WERI-Rb-1 (cell line): Measurements from ENCODE around the gene MAN1A1.

Experiments
- DNase-seq: peaks from one replicate; pipeline ENCODE4 v3.0.0-alpha.2; 2020
- H3K27ac ChIP-seq: fragments of 250-450 bp; sonication (Bioruptor Pico); 2 replicates; pipeline ENCODE4 v1.5.1; 2020; ENCODE audit warnings: mild to moderate bottlenecking, moderate library complexity
- H3K27me3 ChIP-seq: fragments of 250-450 bp; sonication (Bioruptor Pico); 2 replicates; pipeline ENCODE4 v1.5.1; 2021; ENCODE audit warnings: mild to moderate bottlenecking, low read depth, moderate library complexity; ENCODE audit not compliant: insufficient read depth, severe bottlenecking
- H3K36me3 ChIP-seq: fragments of 250-450 bp; sonication (Bioruptor Pico); 2 replicates; pipeline ENCODE4 v1.5.1; 2020; ENCODE audit warnings: mild to moderate bottlenecking, moderate library complexity
- H3K4me3 ChIP-seq: 2 replicates; pipeline ENCODE4 v1.5.1; 2011; ENCODE audit warnings: low read depth, mild to moderate bottlenecking, control low read depth, low read length
- H3K9me3 ChIP-seq: fragments of 250-450 bp; sonication (Bioruptor Pico); 2 replicates; pipeline ENCODE4 v1.5.1; 2021; ENCODE audit warnings: mild to moderate bottlenecking, moderate library complexity; ENCODE audit not compliant: severe bottlenecking
- TF ChIP-seq, protein P1 (sequence below): IDR thresholded peaks from 2 replicates; pipeline ENCODE4 v1.5.1; 2011; ENCODE audit warnings: low read depth, mild to moderate bottlenecking, control low read depth, inconsistent platforms, low read length

MAN1A1 gene

DNA sequence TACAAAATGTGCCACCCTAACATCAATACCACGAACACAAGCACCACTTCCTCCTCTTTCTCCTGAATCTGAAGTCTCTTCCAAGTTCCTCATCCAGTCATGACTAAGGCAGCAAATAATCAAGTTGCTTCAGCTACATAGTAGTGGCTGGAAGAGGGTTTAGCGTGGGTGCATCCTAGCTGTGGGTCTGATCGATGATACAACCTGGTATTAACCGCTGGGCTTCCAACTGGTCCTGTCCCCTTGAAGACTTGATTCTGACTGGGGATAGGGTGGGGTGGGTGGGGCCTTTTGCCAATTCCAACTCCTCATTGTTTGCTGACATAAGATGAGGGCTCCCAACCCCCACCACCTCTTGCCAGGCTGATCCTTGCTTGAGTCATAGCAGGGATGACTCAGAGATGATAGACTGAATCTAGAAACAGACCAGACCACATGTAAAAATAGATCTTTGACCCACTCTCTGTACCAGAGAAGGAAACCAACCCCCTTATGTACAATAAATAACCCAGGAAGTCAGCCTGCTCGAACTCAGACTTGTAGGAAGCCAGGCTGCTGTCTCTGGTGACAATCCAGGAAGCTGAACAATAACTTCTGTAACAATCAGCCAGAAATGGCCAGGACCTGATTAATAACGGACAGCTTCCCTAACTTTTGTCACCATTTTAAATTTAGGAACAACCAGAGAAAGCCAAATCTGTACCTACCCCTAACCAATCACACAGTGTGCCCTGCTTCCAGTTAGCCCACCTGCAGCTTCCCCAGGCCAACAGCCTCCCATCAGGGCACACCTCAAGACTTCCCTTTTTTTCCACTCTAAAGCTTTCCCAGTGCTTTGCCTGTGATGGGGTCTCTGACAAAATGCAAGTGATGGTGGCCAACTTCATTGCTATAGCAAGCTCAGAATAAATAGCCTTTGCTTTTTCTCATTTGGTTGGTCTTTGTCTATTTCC, 202.2 kb downstream of the MAN1A1 start:
- no peak for DNase-seq
- Histone ChIP-seq H3K4me3 (no peak overlapping the region), H3K27ac (no peak overlapping the region), H3K27me3 (peaks cover 3% of the 10 kb centered on the region), H3K36me3 (no peaks in the 10 kb centered on the region), H3K9me3 (no peaks in the 10 kb centered on the region)
- TF ChIP-seq, protein P1, sequence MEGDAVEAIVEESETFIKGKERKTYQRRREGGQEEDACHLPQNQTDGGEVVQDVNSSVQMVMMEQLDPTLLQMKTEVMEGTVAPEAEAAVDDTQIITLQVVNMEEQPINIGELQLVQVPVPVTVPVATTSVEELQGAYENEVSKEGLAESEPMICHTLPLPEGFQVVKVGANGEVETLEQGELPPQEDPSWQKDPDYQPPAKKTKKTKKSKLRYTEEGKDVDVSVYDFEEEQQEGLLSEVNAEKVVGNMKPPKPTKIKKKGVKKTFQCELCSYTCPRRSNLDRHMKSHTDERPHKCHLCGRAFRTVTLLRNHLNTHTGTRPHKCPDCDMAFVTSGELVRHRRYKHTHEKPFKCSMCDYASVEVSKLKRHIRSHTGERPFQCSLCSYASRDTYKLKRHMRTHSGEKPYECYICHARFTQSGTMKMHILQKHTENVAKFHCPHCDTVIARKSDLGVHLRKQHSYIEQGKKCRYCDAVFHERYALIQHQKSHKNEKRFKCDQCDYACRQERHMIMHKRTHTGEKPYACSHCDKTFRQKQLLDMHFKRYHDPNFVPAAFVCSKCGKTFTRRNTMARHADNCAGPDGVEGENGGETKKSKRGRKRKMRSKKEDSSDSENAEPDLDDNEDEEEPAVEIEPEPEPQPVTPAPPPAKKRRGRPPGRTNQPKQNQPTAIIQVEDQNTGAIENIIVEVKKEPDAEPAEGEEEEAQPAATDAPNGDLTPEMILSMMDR = no peak

DNA sequence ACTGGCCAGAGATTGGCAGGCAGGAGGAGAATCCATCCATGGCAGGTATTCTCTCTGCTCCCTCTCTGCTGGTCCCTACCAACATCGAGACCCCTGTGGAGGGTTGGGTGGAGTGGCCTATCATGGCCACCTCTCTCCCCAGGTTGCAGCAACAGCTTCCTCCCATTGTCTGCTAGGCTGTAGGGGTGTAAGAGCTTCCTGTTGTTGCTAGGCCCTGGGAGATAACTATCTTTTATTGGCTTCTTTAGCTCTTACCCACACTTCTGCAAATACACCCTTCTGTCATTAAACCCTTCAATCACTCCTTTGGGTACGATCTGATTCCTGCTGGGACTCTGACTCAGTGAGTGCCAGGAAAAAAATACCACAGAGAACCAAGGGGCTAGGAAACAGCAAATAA, 204.4 kb downstream of the MAN1A1 start:
- H3K36me3 ChIP-seq = no peaks in the 10 kb centered on the region
- H3K27ac ChIP-seq = no peak overlapping the region

DNA sequence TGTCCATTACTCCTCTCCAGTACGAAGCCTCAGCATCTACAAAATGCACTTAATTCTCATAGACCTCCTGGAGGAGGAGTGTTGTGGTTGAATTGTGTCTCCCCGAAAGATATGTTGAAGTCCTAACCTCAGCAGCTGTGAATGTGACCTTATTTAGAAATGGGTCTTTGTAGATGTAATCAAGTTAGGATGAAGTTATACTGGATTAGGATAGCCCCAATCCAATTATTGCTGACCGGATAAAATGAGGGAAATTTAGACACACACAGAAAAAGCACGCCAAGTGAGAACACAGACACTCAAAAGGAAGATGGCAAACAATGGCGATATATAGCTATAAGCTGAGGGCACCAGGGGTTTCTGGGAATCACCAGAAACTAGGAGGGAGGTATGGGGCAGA, 206.9 kb downstream of the MAN1A1 start:
- DNase-seq = no peak
- no peak overlapping the region for H3K27ac ChIP-seq
- no peaks in the 10 kb centered on the region for H3K9me3 ChIP-seq
- TF ChIP-seq, protein P1 = no peak
- no peak overlapping the region for H3K4me3 ChIP-seq
- peaks cover 3% of the 10 kb centered on the region for H3K27me3 ChIP-seq
- H3K36me3 ChIP-seq = no peaks in the 10 kb centered on the region

More for the DNA sequence above, 204.4 kb downstream of the MAN1A1 start:
- TF ChIP-seq, protein P1 = no peak
- H3K9me3 ChIP-seq = no peaks in the 10 kb centered on the region
- H3K27me3 ChIP-seq = peaks cover 3% of the 10 kb centered on the region
- no peak overlapping the region for H3K4me3 ChIP-seq
- no peak for DNase-seq

DNA sequence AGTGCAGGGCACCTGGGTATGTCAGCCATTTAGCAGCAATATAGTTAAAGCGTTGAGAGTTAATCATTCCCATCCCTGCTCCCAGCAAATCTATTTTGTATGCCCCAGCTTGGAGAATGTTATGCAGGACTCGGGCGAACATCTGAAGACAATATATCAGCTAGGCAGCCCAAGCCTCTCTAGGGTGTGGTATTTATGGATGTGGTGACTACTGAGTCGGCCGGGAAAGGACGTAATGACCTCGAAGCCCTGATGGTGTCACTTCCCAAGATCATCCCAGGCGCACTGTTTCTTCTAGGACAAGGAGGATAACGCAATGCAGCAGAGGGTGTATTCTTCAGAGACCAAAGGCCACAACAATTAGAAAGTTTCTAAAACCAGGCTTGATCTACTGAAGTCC, 207.5 kb downstream of the MAN1A1 start:
- H3K36me3 ChIP-seq = no peaks in the 10 kb centered on the region

DNA sequence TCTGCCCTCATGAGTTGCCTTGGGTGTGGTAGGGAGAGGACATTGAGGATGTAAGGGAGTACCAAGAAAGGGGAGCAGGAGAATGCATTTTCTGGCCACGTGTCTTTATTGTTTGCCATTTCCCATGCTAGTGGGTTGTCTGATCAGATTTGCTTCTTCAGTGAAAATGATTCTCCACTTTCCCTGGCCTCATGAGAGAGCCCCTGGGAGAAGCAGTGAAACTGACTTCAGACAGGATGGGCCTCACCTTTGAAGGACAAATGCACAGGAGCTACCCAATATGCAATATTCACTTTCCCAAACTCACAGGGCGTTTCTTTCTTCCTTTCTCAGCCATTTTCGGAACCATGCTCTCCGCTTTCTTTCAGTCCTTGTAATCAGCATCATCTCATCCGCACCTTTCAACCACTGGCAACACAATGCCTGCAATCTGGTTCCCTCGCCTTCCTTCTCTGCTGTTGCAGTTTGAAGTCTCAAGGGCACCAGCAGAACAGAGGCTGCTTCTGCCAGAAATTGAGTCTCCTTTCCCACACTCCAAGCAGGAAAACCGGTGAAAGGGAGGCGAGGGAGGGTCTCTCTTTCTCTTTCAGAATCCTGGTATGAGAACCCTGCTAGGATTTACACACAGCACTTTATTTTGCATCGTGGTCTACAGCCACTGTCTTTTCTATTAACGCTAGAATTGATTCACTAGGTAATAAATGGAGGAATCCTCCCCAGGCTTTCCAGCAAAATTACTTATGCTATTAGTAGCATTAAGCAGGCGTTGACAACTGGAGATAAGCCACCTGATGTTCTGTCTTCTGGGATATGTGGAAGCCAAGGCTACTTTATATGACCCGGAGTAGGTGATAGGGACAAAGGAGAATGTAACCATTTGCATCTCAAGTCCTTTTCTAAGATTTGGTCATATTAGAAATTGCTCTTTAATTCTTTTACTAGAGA, 209.1 kb downstream of the MAN1A1 start:
- TF ChIP-seq, protein P1 = no peak
- H3K36me3 ChIP-seq = no peaks in the 10 kb centered on the region
- no peak for DNase-seq
- peaks cover 3% of the 10 kb centered on the region for H3K27me3 ChIP-seq
- no peak overlapping the region for H3K27ac ChIP-seq
- no peak overlapping the region for H3K4me3 ChIP-seq
- no peaks in the 10 kb centered on the region for H3K9me3 ChIP-seq

More for the DNA sequence above, 207.5 kb downstream of the MAN1A1 start:
- H3K9me3 ChIP-seq = no peaks in the 10 kb centered on the region
- no peak overlapping the region for H3K27ac ChIP-seq
- TF ChIP-seq, protein P1 = no peak
- no peak for DNase-seq
- peaks cover 3% of the 10 kb centered on the region for H3K27me3 ChIP-seq
- H3K4me3 ChIP-seq = no peak overlapping the region
